NK-92 treated with Interleukin-12 subunit alpha and Interleukin-12 subunit beta, amount 100 ng/mL, for 24 hours (cell line): ENCODE measurements around the gene UGT1A10.
"Not testable (repeated sequence)": the region's sequence is repeated elsewhere in the genome, so short reads cannot be mapped to it uniquely, and the experiment has no call there.

Experiments
- DNase-seq: peaks from one replicate; lab custom pipeline; 2025; lab: John Stamatoyannopoulos, UW

Gene UGT1A10

GRCh38 chr2:233692648-233693047 lies 56.4 kb downstream of the UGT1A10 start, which contains the start of gene UGT1A6:
TSS of gene UGT1A6 (plus strand) at chr2:233692890. CDS start at chr2:233693005, 115 bp downstream.
- no peak for DNase-seq

- DNase-seq, result no peak
Observed at GRCh38 chr2:233693963-233694362, 57.7 kb downstream of the UGT1A10 start.

- no peak for DNase-seq
Observed at GRCh38 chr2:233698740-233699139, 62.5 kb downstream of the UGT1A10 start.

GRCh38 chr2:233699424-233700027 lies 63.3 kb downstream of the UGT1A10 start:
- DNase-seq, result no peak

DNA sequence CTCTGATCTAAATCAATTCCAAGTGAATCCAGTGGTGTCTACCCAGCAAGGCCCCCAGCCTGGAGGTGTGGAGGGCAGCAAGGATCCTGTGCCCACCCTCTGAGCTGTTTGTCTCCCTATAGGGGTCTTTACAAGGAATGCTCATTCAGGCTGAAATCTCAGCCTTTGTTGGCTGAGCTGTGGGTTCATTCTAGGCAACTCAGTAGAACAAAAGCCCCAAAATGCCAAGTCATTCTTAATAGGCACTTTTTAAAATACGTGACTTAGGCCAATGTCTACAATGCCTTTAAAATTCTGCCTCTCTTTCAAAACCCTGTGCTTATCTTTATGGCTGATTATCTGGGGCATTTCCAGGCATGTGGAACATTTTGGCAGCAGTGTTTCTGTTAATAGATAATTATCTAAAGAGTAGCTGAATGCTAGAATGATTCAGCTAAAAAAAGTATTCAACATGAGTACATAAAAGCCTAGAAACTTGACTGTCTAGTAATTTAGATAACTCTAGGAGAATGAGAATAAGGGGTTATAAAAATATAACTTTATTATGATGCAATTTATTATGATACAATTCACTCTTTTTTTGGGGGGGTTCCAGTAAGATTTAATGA lies 63.9 kb downstream of the UGT1A10 start:
- DNase-seq, result no peak

DNA sequence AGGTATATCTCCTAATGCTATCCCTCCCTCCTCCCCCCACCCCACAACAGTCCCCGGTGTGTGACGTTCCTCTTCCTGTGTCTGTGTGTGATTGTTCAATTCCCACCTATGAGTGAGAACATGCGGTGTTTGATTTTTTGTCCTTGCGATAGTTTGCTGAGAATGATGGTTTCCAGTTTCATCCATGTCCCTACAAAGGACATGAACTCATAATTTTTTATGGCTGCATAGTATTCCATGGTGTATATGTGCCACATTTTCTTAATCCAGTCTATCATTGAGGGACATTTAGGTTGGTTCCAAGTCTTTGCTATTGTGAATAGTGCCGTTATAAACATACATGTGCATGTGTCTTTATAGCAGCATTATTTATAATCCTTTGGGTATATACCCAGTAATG lies 64.6 kb downstream of the UGT1A10 start:
- DNase-seq, result not testable (repeated sequence)

GRCh38 chr2:233702238-233702637 lies 66.0 kb downstream of the UGT1A10 start:
- DNase-seq, result no peak

GRCh38 chr2:233705911-233706506 lies 69.8 kb downstream of the UGT1A10 start:
- DNase-seq, result no peak

DNA sequence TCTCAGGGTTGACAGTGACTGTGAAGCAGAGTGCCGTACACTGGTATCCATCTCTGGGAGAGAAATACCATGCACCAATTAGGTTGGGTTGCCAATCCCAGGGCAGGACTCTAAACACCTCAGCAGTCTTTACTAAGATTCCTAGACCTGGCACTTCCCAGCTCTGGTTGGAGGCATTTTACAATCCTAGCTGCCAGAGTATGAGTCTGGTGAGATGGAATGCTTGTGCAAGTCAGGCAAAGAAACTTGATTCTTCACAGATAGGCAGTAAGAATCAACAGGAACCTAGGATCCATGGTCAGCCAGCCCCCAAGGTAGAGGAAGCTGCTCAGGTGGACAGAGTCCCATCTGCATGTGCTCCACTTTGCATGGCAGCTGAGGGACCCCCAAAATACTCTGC lies 70.5 kb downstream of the UGT1A10 start:
- no peak for DNase-seq

DNA sequence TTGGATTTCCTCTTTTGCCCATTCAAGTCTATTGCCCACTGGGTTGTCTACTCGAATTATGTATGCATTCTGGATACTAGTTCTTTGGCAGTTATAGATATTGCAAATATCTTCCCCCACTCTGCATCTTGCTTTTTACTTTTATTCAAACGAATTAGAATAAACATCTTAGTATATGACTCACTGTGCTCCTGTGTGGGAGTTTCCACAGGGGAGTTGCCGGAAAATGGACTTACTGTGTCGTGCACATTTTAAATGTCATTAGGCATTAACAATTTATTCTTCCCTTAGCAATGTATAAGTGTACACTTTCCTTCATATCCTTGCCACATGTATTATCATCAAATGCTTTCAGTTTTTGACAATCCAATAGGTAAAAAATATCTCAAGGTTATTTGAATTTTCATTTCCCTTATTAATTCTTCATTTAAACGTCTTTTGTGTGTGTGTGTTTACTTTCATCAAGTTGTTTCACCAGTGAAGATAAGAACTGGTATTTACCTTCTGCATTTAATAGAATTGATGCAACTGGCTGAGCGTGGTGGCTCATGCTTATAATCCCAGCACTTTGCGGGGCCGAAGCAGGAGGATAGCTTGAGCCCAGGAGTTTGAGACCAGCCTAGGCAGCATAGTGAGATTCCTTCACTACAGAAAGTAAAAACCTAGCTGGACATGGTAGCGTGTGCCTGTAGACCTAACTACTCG lies 71.8 kb downstream of the UGT1A10 start:
- no peak for DNase-seq

- DNase-seq, result no peak
Observed at GRCh38 chr2:233708942-233709341, 72.7 kb downstream of the UGT1A10 start.

- peak; percentile 52 for DNase-seq
Observed at GRCh38 chr2:233711312-233712008, 75.2 kb downstream of the UGT1A10 start.

- no peak for DNase-seq
Observed at GRCh38 chr2:233712611-233713261, 76.5 kb downstream of the UGT1A10 start, which contains the start of gene UGT1A5. TSS of gene UGT1A5 (plus strand) at chr2:233712907. CDS start at chr2:233712992, 85 bp downstream.

GRCh38 chr2:233713262-233713615 lies 77.0 kb downstream of the UGT1A10 start:
- DNase-seq, result no peak

GRCh38 chr2:233714121-233714520 lies 77.9 kb downstream of the UGT1A10 start:
- DNase-seq, result no peak

DNA sequence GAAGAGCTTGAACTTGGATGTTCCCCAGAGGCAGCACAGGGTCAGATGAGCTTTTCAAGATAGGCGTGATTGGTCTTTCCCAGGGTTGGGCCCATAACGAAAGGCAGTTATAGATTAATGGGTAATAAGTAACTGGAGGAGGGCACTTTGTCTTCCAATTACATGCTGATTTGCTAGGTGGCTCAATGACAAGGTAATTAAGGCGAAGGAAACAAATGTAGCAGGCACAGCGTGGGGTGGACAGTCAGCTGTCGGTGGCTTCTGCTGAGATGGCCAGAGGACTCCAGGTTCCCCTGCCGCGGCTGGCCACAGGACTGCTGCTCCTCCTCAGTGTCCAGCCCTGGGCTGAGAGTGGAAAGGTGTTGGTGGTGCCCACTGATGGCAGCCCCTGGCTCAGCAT lies 82.3 kb downstream of the UGT1A10 start, which contains the start of gene UGT1A4:
Gene UGT1A4, plus strand, starts transcription at position 185 of the 400 bp plus-strand sequence. Its CDS starts 85 bp downstream, at position 270.
- DNase-seq, result no peak

GRCh38 chr2:233728723-233729301 lies 92.6 kb downstream of the UGT1A10 start, which contains the start of gene UGT1A3:
TSS of gene UGT1A3 (plus strand) at chr2:233729042. CDS start at chr2:233729127, 85 bp downstream.
- no peak for DNase-seq

GRCh38 chr2:233736868-233737653 lies 100.8 kb downstream of the UGT1A10 start:
- not testable (repeated sequence) for DNase-seq

- DNase-seq, result no peak
Observed at GRCh38 chr2:233740870-233741269, 104.6 kb downstream of the UGT1A10 start.
